NB4 (cell line): Measurements from ENCODE around the gene RRAGC.

ENCODE experiments used
- POLR2A ChIP-seq: IDR thresholded peaks from 2 replicates; pipeline ENCODE4 v1.6.1; 2011; ENCODE audit warnings: mild to moderate bottlenecking; ENCODE audit not compliant: insufficient read length; ENCODE audit errors: extremely low read depth
- TF ChIP-seq, protein P1 (sequence below): IDR thresholded peaks from one replicate; pipeline ENCODE4 v1.5.1; 2012; ENCODE audit warnings: low read depth, low read length

DNA sequence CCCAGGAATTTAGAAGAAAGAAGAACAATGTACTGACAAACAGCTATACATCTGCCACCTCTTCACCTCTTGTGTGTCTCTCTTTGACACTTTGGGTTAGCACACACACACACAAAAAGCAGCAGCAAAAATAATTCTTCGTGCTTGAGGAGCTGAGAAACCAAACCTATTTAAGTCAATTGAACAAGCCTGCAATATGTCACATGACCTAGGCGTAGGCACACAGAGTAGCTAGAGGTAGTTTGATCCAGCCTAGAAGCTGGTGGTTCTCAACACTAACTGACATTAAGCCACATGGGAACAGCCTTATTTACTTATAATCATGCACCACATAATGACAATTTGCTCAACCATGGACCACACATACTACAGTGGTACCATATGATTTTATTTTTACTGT, 32.3 kb downstream of the RRAGC start:
- TF ChIP-seq POLR2A = no peak
- TF ChIP-seq, protein P1, sequence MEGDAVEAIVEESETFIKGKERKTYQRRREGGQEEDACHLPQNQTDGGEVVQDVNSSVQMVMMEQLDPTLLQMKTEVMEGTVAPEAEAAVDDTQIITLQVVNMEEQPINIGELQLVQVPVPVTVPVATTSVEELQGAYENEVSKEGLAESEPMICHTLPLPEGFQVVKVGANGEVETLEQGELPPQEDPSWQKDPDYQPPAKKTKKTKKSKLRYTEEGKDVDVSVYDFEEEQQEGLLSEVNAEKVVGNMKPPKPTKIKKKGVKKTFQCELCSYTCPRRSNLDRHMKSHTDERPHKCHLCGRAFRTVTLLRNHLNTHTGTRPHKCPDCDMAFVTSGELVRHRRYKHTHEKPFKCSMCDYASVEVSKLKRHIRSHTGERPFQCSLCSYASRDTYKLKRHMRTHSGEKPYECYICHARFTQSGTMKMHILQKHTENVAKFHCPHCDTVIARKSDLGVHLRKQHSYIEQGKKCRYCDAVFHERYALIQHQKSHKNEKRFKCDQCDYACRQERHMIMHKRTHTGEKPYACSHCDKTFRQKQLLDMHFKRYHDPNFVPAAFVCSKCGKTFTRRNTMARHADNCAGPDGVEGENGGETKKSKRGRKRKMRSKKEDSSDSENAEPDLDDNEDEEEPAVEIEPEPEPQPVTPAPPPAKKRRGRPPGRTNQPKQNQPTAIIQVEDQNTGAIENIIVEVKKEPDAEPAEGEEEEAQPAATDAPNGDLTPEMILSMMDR = no peak
